Stimulated activated CD4-positive, alpha-beta T cell treated with anti-CD3 and anti-CD28 coated beads, Interleukin-1b, Interleukin-23, amount 100 ng/mL, for 4 hours (primary cell): ENCODE measurements around the gene CCDC18.
"Not testable (repeated sequence)": the region's sequence is repeated elsewhere in the genome, so short reads cannot be mapped to it uniquely, and the experiment has no call there.

ENCODE experiments used
- DNase-seq, 2 donors: peaks; one replicate each; pipeline ENCODE4 v3.0.0-alpha.2; 2020; ENCODE audit warnings: low read depth in 2 of 2

Gene CCDC18

DNA sequence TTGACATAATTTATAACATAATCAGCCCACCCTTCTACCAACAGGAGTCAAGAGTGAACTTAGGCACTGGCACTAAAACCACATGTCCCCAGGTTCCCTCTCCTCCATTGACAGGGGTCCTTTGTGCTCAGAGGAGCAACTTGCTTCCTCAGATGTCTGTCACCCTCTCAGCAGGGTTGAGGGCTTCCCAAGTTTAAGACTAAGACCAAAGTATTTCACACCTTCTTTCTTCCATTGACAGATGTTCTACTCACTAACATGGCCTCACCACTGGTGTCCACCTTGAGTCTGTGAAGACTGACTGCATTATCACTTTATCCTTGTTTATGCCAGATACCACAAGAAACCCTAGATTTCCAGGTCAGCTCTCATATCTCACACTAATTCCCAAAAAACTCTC, 56.5 kb downstream of the CCDC18 start:
- DNase-seq: no peak

DNA sequence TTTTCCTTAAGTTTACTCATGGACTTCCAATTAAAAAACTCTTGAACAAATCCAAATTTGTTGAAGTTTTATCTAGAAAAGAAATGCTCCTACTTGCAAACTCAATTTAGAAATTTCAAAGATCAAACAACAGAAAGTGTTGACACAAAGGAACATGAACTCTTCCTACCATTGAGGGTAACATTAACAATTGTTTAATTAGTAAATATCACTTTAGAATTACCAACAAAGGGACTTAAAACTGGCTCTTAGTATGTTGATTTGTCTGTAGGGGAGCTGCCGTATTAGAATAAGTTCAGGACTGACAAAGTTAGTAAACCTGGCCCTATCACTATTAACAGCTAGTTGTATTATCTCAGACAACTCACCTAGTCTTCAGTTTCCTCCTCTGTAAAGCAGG, 57.9 kb downstream of the CCDC18 start:
- DNase-seq: no peak

DNA sequence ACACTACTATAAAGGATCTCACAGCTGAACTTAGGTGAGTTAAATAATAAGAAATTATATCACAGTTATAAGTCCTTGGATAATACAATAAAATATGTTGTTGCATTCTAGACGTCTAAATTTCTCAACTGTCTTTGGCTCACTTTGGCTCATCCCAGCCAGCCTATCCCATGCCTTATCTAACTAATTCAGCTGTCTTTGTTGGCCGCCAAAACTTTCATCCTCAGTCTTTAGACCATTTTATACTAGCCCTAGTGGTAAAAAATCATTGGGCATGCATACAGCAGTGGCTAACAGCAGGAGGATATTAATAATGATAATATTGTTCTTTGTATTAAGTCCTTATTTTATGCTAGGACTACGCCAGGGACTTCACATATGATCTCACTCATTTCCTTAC, 59.3 kb downstream of the CCDC18 start:
- DNase-seq: no peak

DNA sequence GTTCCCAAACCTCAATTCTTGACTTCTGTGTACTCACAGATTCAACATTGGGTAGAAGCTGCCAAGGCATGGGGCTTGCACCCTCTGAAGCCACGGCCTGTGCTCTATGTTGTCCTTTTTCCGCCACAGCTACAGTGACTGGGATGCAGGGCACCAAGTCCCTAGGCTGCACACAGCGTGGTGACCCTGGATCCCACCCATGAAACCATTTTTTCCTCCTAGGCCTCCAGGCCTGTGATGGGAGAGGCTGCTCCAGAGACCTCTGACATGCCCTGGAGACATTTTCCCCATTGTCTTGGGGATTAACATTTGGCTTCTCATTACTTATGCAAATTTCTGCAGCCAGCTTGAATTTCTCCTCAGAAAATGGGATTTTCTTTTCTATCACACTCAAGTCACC, 62.7 kb downstream of the CCDC18 start:
- not testable (repeated sequence) for DNase-seq

DNA sequence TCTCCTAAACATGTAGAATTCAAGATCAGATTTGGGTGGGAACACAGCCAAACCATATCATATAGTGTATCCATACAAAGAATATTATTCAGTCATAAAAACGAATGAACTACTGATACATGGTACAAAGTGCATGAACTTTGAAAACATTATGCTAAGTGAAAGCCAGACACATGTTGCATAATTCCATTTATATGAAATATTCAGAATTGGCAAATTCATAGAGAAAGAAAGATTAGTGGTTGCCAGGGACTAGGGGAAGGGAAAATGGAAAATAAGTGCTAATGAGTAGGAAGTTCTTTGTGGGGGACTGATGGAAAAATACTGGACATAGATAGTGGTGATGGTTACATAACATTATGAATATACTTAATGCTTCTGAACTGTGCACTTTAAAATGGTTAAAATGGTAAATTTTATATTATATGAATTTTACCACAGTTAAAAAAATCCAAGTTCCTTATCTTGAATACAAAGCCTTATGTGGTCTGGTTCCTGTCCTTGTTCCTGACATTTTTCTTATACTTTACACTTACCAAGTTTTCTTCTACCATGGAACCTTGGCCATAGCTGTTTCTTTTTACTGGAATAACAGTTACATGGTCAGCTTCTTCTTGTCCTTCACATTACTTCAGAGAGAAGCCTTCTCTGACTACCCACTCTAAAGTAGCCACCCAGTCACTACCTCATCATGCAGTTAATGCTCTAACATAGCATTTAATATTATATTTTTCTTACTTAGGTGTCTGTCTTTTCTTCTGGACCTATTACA, 64.0 kb downstream of the CCDC18 start:
- no peak for DNase-seq

DNA sequence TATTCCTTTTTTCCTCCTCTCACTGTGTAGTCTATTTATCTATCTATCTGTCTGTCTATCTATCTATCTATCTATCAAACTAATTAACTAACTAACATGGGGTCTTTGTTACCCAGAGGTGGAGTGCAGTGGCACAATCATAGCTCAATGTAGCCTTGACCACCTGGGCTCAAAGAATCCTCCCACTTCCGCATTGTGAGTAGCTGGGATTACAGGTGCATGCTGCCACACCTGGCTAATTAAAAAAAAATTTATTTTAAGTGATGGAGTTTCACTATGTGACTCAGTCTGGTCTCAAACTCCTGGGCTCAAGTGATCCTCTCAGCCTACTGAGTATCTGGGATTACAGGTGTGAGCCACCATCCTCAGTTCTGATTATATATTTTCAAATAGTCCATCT, 71.4 kb downstream of the CCDC18 start:
- no peak for DNase-seq

DNA sequence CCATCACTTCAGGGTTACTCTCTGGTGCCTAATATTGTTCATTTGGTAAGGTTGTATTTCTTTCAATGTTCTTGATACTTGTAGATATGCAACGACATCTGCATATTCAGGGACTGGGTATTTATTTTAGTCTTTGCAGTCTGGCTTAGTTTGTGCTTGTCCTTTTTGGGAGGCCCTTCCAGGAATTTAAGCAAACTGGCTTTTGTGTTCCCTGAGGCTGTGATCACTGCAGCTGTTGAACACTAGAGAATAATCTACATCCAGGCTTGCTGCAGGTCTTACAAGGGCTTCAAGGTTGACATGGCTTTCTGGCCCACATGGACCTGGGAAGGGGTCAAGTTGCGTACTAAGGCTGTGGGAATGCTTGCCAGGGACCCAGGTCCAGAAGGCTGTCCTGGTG, 72.1 kb downstream of the CCDC18 start:
- no peak for DNase-seq

DNA sequence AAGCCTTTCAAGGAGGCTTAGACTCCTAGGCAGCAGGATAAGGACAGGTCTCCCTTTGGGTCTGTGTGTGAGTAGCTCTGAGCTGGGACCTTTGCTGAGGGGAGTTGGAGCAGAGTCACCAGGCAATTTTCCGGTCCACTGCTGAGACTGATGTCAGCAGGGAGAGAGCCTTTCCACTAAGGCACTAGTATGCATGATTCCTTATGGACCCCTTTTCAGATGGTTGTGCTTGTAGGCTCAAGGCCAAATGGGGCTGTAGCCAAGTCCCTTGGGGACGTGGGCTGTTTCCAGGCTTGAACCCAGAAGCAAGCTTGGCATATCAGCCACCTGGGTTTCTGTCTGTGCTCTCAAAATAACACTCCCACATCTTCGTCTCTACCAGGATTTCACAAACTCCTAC, 73.0 kb downstream of the CCDC18 start:
- DNase-seq: no peak

DNA sequence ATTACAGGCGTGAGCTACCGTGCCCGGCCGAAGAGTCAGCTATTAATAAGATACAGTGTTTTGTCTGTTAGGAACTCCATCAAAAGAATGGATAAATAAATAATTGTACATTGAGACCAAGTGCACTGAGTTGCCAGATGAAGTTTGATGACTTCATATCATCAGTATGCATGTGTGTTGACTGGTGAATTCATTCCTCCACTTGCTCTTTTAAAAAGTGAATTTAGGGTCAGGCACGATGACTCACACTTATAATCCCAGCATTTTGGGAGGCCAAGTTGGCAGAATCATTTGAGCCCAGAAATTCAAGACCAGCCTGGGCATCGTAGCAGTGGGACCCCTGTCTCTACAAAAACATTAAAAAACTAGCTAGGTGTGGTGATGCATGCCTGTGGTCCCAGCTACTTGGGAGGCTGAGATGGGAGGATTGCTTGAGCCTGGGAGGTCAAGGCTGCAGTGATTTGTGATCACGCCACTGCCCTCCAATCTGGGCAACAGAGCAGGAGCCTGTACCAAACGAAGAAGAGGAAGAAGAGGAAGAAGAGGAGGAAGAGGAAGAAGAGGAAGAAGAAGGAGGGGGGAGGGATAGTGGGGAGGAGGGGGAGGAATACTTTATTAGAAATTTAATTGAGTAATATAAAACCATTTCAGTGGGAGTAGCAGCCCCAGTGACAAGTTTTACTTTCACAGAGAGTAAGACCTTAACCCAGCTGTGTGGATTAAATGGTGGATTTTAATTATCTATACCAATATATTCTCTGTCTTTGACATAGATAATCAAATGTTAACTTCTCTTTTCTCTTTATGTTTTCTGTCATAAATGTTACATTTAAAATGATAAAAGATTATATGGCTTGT, 74.9 kb downstream of the CCDC18 start:
- no peak for DNase-seq

DNA sequence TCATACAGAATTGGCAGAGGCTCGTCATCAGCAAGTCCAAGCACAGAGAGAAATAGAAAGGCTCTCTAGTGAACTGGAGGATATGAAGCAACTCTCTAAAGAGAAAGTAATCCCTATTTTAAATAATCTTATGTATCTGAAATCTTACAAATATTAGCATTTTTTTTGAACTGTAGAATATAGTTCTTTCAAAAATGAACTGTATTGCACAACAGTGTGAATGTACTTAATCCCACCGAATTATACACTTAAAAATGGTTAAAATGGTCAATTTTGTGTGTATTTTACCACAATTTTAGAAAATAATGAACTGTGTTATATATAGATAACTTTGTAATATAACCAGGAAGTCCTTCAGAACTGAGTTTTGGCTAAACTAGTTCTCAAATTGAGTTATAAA, 75.9 kb downstream of the CCDC18 start:
- no peak for DNase-seq

DNA sequence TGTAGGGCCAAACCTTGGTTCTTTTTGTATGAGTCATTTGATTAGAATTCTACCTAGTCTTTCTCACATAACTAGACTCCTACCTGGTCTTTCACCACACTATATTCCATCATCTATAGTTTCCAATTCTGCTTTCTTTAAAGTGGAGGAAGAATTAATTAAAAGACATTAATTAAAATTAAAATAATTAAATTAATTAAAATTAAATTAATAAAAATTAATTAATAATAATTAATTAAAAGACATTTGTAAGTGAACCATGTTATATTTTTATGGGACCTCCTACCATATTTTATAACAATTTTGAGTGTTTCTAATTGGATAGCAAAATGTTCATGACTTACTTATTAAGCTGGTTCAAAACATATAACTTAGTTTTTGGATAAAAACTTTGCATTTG, 77.4 kb downstream of the CCDC18 start:
- DNase-seq: no peak

DNA sequence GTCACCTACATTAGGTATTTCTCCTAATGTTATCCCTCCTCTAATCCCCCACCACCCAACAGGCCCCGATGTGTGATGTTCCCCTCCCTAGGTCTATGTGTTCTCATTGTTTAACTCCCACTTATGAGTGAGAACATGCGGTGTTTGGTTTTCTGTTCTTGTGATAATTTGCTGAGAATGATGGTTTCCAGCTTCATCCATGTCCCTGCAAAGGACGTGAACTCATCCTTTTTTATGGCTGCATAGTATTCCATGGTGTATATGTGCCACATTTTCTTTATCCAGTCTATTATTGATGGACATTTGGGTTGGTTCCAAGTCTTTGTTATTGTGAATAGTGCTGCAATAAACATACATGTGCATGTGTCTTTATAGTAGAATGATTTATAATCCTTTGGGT, 80.2 kb downstream of the CCDC18 start:
- not testable (repeated sequence) for DNase-seq

DNA sequence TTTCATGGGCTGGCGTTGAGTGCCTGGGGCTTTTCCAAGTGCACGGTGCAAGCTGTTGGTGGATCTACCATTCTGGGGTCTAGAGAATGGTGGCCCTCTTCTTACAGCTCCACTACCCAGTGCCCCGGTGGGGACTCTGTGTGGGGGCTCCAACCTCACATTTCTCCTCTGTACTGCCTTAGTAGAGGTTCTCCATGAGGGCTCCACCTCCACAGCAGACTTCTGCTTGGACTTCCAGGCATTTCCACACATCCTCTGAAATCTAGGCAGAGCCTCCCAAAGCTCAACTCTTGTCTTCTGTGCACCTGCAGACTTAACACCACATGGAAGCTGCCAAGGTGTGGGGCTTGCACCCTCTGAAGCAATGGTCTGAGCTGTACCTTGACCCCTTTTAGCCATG, 82.1 kb downstream of the CCDC18 start:
- no peak for DNase-seq

DNA sequence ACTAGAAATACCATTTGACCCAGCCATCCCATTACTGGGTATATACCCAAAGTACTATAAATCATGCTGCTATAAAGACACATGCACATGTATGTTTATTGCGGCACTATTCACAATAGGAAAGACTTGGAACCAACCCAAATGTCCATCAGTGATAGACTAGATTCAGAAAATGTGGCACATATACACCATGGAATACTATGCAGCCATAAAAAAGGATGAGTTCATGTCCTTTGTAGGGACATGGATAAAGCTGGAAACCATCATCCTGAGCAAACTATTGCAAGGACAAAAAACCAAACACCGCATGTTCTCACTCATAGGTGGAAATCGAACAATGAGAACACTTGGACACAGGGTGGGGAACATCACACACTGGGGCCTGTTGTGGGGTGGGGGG, 88.4 kb downstream of the CCDC18 start:
- not testable (repeated sequence) for DNase-seq

DNA sequence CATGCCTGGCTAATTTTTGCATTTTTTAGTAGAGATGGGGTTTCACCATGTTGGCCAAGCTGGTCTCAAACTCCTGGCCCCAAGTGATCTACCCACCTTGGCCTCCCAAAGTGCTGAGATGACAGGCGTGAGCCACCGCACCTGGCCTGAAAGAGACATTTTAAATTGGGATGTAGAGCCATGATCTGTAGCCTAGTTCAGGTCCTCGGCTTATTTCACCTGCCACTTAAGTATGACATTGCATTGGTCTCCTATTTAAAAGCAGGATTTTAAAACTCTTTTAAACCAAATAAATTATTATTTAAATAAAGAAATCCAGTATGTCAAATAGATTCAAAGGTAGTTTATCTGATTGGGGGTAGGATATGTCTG, 94.7 kb downstream of the CCDC18 start:
- DNase-seq: not testable (repeated sequence)

DNA sequence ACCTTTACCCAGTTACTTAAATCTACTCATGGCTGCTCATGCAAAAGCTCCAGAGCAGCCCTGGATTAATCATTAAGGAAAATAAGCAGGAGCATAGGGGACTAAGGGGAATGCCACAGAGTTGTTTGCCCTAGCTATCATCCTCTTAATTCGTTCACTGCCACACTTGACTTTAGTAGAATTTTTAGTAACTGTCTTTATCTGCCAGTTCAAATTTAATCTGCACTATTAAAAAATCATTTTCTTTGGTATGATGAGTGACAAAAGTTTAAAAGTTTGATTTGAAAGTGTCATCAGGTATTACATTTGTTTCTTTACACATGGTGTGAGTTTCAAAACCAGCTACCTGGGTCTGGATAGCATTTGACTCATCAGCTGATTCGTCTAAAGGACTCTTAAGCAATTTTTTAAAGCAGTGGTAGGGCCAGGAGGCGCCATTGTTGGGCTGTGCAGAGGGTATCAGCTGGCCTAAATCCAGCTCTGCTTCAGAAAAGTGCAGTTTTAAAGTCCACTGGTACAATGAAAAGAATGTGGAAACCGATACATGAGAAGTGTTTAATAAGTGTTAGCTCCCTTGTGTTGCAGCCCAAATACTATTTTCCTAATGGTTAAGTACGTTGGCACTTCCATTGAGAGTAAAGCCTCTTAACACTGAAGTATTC, 95.2 kb downstream of the CCDC18 start:
- no peak for DNase-seq

DNA sequence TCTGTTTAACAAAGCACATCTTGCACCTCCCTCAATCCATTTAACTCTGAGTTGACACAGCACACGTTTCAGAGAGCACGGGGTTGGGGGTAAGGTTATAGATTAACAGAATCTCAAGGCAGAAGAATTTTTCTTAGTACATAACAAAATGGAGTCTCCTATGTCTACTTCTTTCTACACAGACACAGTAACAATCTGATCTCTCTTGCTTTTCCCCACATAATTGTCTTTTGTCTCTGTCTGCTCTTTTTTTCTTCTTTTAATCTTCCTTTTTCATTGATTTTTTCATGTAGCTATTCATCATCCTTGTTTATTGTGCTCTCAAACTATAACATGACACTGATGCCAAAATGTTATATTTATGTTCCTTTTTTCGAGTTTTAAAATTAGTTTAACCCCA, 97.0 kb downstream of the CCDC18 start:
- not testable (repeated sequence) for DNase-seq

DNA sequence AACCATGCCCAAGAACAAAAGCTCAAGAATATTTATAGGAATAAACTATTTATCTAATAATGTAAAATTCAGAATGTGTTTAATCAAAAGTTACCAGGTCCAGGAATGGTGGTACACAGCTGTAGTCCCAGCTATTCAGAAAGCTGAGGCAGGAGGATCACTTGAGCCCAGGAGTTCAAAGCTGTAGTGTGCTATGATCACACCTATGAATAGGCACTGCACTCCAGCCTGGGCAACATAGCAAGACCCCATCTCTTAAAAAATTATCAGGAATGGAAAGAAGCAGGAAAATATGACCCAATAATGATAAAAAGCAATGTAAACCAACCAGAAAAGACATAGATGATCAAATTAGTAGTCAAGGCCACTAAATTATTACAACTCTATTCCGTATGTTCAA, 103.0 kb downstream of the CCDC18 start:
- DNase-seq: no peak

DNA sequence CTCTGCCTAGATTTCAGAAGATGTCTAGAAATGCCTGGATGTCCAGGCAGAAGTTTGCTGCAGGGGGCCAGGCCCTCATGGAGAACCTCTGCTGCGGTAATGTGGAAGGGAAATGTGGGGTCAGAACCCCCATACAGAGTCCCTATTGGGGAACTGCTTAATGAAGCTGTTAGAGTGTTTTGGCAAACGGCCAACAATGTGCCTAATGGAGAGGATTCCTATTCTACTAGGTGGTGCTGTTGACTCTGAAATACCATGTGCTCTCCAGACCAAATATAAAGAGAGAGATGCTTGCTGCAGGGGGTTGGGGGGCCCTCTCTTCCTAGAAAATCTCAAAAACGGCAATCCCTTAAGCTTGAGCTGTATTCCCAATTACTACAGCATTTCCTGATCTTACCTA, 108.0 kb downstream of the CCDC18 start:
- no peak for DNase-seq

DNA sequence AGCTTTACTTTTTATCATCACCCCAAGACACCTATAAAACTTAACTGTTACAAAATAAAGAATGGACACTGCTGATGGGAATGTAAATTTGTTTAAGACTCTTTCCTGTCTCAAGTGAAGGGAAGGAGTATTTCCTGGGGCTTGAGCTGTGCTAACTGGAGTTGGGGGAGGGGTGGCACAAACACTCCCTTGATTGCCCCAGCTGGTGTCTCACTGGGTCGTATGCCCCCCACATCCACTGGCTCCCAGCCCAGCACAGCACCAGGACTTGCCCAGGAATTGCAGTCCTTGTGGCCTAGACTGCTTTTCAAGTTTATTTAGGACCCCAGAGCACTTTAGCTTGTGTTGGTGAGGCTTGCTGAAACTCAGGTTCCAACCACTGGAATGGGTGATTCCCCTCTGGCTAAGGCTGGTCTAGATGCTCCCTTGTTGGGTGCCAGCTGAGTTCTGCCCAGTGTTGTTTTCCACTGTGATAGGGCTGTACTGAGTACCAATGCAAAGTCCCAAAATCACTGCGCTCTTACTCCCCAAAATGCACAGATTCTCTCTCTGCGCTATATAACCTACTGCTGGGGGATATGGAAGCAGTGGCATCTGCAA, 116.1 kb downstream of the CCDC18 start:
- DNase-seq: no peak

DNA sequence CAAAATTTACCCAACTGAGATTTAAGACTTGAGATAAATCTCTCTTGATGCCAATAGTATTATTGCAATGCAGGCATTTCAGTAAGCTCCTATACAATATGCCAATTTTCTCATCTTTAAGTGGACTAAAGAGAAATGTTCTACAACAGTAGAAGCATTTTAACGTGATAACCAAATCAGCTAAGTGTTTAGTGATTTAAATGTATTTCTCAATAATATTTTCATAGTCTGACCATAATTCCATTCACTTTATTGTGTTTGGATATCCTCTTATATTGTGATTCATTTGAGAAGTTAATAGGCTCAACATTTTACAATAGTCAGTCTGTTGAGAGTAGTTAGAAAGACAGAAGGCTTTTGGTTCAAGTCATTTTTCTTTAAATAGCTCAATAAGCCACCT, 120.6 kb downstream of the CCDC18 start:
- no peak for DNase-seq

DNA sequence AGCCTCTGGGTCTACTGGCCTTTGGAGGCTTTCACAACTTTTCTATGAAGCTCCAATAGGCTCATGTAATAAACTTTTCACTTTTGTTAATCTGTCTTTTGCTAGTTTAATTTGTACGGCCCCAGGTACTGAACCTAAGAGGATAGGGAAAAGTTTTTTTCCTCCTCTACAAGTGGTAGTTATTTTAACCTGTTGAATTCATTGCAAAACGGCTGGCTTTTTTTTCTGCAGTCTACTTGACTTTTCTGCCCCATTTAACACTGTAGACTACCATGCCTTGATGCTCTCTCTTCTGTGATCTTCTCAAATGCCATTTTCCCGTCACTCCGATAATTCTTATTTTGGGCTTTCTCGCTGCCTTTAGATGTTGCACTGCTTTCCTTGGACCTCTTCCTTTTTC, 121.6 kb downstream of the CCDC18 start:
- no peak for DNase-seq
